ENCODE results near the gene LTBP2.

Gene LTBP2

GRCh38 chr14:74583689-74584434 is 28.2 kb downstream of the LTBP2 start:
- TF ChIP-seq MAX (IDR thresholded peaks at IDR 0.05) (no peak), CREB1 (IDR thresholded peaks at IDR 0.05; ENCODE audit: low read depth) (no peak), REST (IDR thresholded peaks at IDR 0.05; ENCODE audit: low read depth) (no peak), FOXM1 (IDR thresholded peaks at IDR 0.05; ENCODE audit: borderline replicate concordance, low read depth) (no peak), TEAD4 (IDR thresholded peaks at IDR 0.05) (no peak), EP300 (IDR thresholded peaks at IDR 0.05; ENCODE audit: borderline replicate concordance) (no peak), YY1 (IDR thresholded peaks at IDR 0.05; ENCODE audit: low read depth) (no peak), NFIC (IDR thresholded peaks at IDR 0.05) (no peak), TAF1 (IDR thresholded peaks at IDR 0.05; ENCODE audit: low read depth) (no peak), TCF12 (IDR thresholded peaks at IDR 0.05; ENCODE audit: low read depth) (no peak), RAD21 (IDR thresholded peaks at IDR 0.05; ENCODE audit: low read depth) (no peak), ZBTB7A (IDR thresholded peaks at IDR 0.05; ENCODE audit: low read depth) (no peak), EGR1 (IDR thresholded peaks at IDR 0.05) (no peak), USF1 (IDR thresholded peaks at IDR 0.05) (no peak), CEBPB (IDR thresholded peaks at IDR 0.05) (no peak)

GRCh38 chr14:74582910-74583581 is 29.0 kb downstream of the LTBP2 start:
- no peak for TF ChIP-seq CEBPB (IDR thresholded peaks at IDR 0.05)
- TF ChIP-seq EP300 (IDR thresholded peaks at IDR 0.05; ENCODE audit: borderline replicate concordance), result no peak
- TF ChIP-seq YY1 (IDR thresholded peaks at IDR 0.05; ENCODE audit: low read depth), result no peak
- no peak for TF ChIP-seq TCF12 (IDR thresholded peaks at IDR 0.05; ENCODE audit: low read depth)
- no peak for TF ChIP-seq MAX (IDR thresholded peaks at IDR 0.05)
- no peak for TF ChIP-seq CREB1 (IDR thresholded peaks at IDR 0.05; ENCODE audit: low read depth)
- TF ChIP-seq ZBTB7A (IDR thresholded peaks at IDR 0.05; ENCODE audit: low read depth), result no peak
- TF ChIP-seq TEAD4 (IDR thresholded peaks at IDR 0.05), result no peak
- no peak for TF ChIP-seq TAF1 (IDR thresholded peaks at IDR 0.05; ENCODE audit: low read depth)

- TF ChIP-seq EGR1 (IDR thresholded peaks at IDR 0.05), result no peak
- TF ChIP-seq YY1 (IDR thresholded peaks at IDR 0.05; ENCODE audit: low read depth), result no peak
- no peak for TF ChIP-seq CREB1 (IDR thresholded peaks at IDR 0.05; ENCODE audit: low read depth)
- TF ChIP-seq USF1 (IDR thresholded peaks at IDR 0.05), result no peak
- no peak for TF ChIP-seq TEAD4 (IDR thresholded peaks at IDR 0.05)
- no peak for TF ChIP-seq TAF1 (IDR thresholded peaks at IDR 0.05; ENCODE audit: low read depth)
- no peak for TF ChIP-seq TCF12 (IDR thresholded peaks at IDR 0.05; ENCODE audit: low read depth)
- no peak for TF ChIP-seq NFIC (IDR thresholded peaks at IDR 0.05)
- no peak for TF ChIP-seq MAX (IDR thresholded peaks at IDR 0.05)
- TF ChIP-seq REST (IDR thresholded peaks at IDR 0.05; ENCODE audit: low read depth), result no peak
- TF ChIP-seq EP300 (IDR thresholded peaks at IDR 0.05; ENCODE audit: borderline replicate concordance), result no peak
- no peak for TF ChIP-seq ZBTB7A (IDR thresholded peaks at IDR 0.05; ENCODE audit: low read depth)
- no peak for TF ChIP-seq RAD21 (IDR thresholded peaks at IDR 0.05; ENCODE audit: low read depth)
- TF ChIP-seq FOXM1 (IDR thresholded peaks at IDR 0.05; ENCODE audit: borderline replicate concordance, low read depth), result no peak
Measured at GRCh38 chr14:74580275-74580672, 31.8 kb downstream of the LTBP2 start.

- TF ChIP-seq NFIC (IDR thresholded peaks at IDR 0.05), result 0 out of 2 replicates have a peak, but pooled peaks have one; percentile 14
- TF ChIP-seq EP300 (IDR thresholded peaks at IDR 0.05; ENCODE audit: borderline replicate concordance), result no peak
Measured at GRCh38 chr14:74579447-74580274, 32.4 kb downstream of the LTBP2 start.

GRCh38 chr14:74578479-74578878 is 33.6 kb downstream of the LTBP2 start:
- TF ChIP-seq CEBPB (IDR thresholded peaks at IDR 0.05) (no peak), ZBTB7A (IDR thresholded peaks at IDR 0.05; ENCODE audit: low read depth) (no peak)
